Natural killer cell (primary cell): ENCODE data around the gene TOLLIP. TPM values are rescaled to one million over a fixed set of nuclear protein-coding genes. Genes with fewer than 3 reads are reported as not detected.
A peak's percentile ranks its signal among the peaks of the same experiment; 100 is the strongest.

Experiments used
- ATAC-seq, 3 donors: fragments of 150-1000 bp in 2 of 3; fragments of 200-7000 bp in 1 of 3; cut with Tn5 transposase; 1 replicate in 1 of 3; 2 replicates in 2 of 3; pipeline ENCODE4 v1.10.0; 2021; ENCODE audit warnings: mild to moderate bottlenecking in 2 of 3, moderate library complexity in 2 of 3
- DNase-seq, 2 donors: peaks; one replicate each; pipeline versions ENCODE4 v3.0.0 to v3.0.0-alpha.2; 2013 to 2021; ENCODE audit warnings: mixed read lengths in 1 of 2
- H3K27ac ChIP-seq: one replicate; pipeline ENCODE4 v1.5.1; 2013; ENCODE audit warnings: mild to moderate bottlenecking, low read length
- H3K27me3 ChIP-seq: one replicate; pipeline ENCODE4 v1.6.1; 2013; ENCODE audit warnings: low read length; ENCODE audit not compliant: control insufficient read depth, insufficient read depth
- H3K36me3 ChIP-seq: one replicate; pipeline ENCODE4 v1.6.1; 2013; ENCODE audit warnings: low read length; ENCODE audit not compliant: control insufficient read depth, insufficient read depth
- H3K4me1 ChIP-seq: one replicate; pipeline ENCODE4 v1.6.1; 2013; ENCODE audit warnings: low read length; ENCODE audit not compliant: control insufficient read depth, insufficient read depth
- H3K4me3 ChIP-seq: one replicate; pipeline ENCODE4 v1.5.1; 2013; ENCODE audit warnings: low read length
- H3K9me3 ChIP-seq: one replicate; pipeline ENCODE4 v1.6.1; 2013; ENCODE audit warnings: low read length; ENCODE audit not compliant: control insufficient read depth, insufficient read depth
- H3K27ac Mint-ChIP-seq, 2 donors: one replicate each; pipeline ENCODE4 v1.8.0; 2022; ENCODE audit warnings: mild to moderate bottlenecking in 2 of 2, mixed read lengths in 2 of 2, moderate library complexity in 1 of 2
- H3K27me3 Mint-ChIP-seq, 2 donors: one replicate each; pipeline ENCODE4 v1.8.0; 2022; ENCODE audit warnings: low read depth in 2 of 2, mixed read lengths in 2 of 2
- H3K36me3 Mint-ChIP-seq: one replicate; pipeline ENCODE4 v1.8.0; 2022; ENCODE audit warnings: mixed read lengths
- H3K4me1 Mint-ChIP-seq, 2 donors: one replicate each; pipeline ENCODE4 v1.8.0; 2022; ENCODE audit warnings: mixed read lengths in 2 of 2
- H3K4me3 Mint-ChIP-seq: one replicate; pipeline ENCODE4 v1.8.0; 2022; ENCODE audit warnings: mild to moderate bottlenecking, moderate library complexity, mixed read lengths
- H3K9me3 Mint-ChIP-seq, 2 donors: one replicate each; pipeline ENCODE4 v1.8.0; 2022; ENCODE audit warnings: mixed read lengths in 2 of 2
- CTCF ChIP-seq: fragments of 200-600 bp; IDR thresholded peaks from one replicate; pipeline ENCODE4 v1.8.0; 2022; ENCODE audit warnings: antibody characterized with exemption
- WGBS: methylation state at CpG from one replicate; pipeline ENCODE4 v1.1.7; 2013; ENCODE audit warnings: missing lambda C conversion rate; ENCODE audit not compliant: insufficient coverage; 5-methylcytosine and 5-hydroxymethylcytosine counted together
- intact Hi-C: fragments of 100-400 bp; cut with micrococcal nuclease; formaldehyde crosslinking; loops from one replicate; pipeline ENCODE4 v1.14.2; 2022
- total RNA-seq, 4 donors: library from RNA; stranded (reverse); fragments of 120-200 nt in 1 of 4; gene quantifications; one replicate each; pipeline versions ENCODE4 v1.2.3 to v1.2.4, GENCODE V29; 2013 to 2022

The TOLLIP gene
- total RNA-seq, 3 donors from 2014 or later (not counting 1 experiment from before 2014, with no cell fraction given): 49.3 to 61.8 (median 54.8) TPM

GRCh38 chr11:1323774-1324173, 14.3 kb upstream of the TOLLIP start:
- H3K36me3 ChIP-seq: no peaks in the 10 kb centered on the region
- ATAC-seq (no peak), DNase-seq (no peak)
- H3K4me1 ChIP-seq: no peaks in the 10 kb centered on the region
- peaks cover 17% of the 10 kb centered on the region for H3K36me3 Mint-ChIP-seq
- WGBS: 0% methylated on average over 3 of the region's 3 CpGs
- no peak overlapping the region for H3K4me3 ChIP-seq
- no peaks in the 10 kb centered on the region for H3K9me3 ChIP-seq
- H3K27ac ChIP-seq: no peak overlapping the region
- peaks cover 48 to 51% of the 10 kb centered on the region in 2 donors for H3K27me3 Mint-ChIP-seq
- no peaks in the 10 kb centered on the region for H3K27me3 ChIP-seq
- no peak overlapping the region for H3K27ac Mint-ChIP-seq
- peaks cover 0 to 10% of the 10 kb centered on the region in 2 donors for H3K9me3 Mint-ChIP-seq
- H3K4me1 Mint-ChIP-seq: no peaks in the 10 kb centered on the region
- no peak overlapping the region for H3K4me3 Mint-ChIP-seq
- TF ChIP-seq CTCF: no peak
- intact Hi-C loops: no loop called here

- 63% methylated on average over 8 of the region's 8 CpGs for WGBS
- TF ChIP-seq CTCF: no peak
- Histone ChIP-seq H3K27me3 (no peaks in the 10 kb centered on the region), H3K36me3 (no peaks in the 10 kb centered on the region), H3K4me1 (peaks cover 3% of the 10 kb centered on the region), H3K4me3 (no peak overlapping the region), H3K27ac (no peak overlapping the region), H3K9me3 (no peaks in the 10 kb centered on the region)
- Mint-ChIP-seq H3K4me3 (no peak overlapping the region), H3K27ac (no peak overlapping the region), H3K4me1 (no peaks in the 10 kb centered on the region), H3K36me3 (no peaks in the 10 kb centered on the region), H3K27me3 (peaks cover 24 to 29% of the 10 kb centered on the region in 2 donors), H3K9me3 (no peaks in the 10 kb centered on the region)
- intact Hi-C loops: no loop called here
- DNase-seq: no peak
- no peak for ATAC-seq
Observed at GRCh38 chr11:1317993-1318392, 8.6 kb upstream of the TOLLIP start.

- H3K36me3 Mint-ChIP-seq: no peaks in the 10 kb centered on the region
- no peak for TF ChIP-seq CTCF
- no peak for ATAC-seq
- Histone ChIP-seq H3K4me3 (no peak overlapping the region), H3K36me3 (no peaks in the 10 kb centered on the region), H3K9me3 (no peaks in the 10 kb centered on the region), H3K4me1 (peaks cover 3% of the 10 kb centered on the region), H3K27ac (no peak overlapping the region), H3K27me3 (no peaks in the 10 kb centered on the region)
- H3K9me3 Mint-ChIP-seq: no peaks in the 10 kb centered on the region
- WGBS: 88% methylated on average over 9 of the region's 10 CpGs
- DNase-seq: no peak
- no peak overlapping the region for H3K27ac Mint-ChIP-seq
- no peak overlapping the region for H3K4me3 Mint-ChIP-seq
- peaks cover 24 to 29% of the 10 kb centered on the region in 2 donors for H3K27me3 Mint-ChIP-seq
- intact Hi-C loops: no loop called here
- no peaks in the 10 kb centered on the region for H3K4me1 Mint-ChIP-seq
Observed at GRCh38 chr11:1317432-1317831, 8.0 kb upstream of the TOLLIP start.

- Mint-ChIP-seq H3K4me3 (peak overlapping the region; percentile 92), H3K4me1 (peaks cover 33 to 37% of the 10 kb centered on the region in 2 donors), H3K36me3 (no peaks in the 10 kb centered on the region), H3K27me3 (peaks cover 7 to 17% of the 10 kb centered on the region in 2 donors), H3K9me3 (peaks cover 3% of the 10 kb centered on the region in 2 donors), H3K27ac (peak overlapping the region; percentile 90 to 92)
- intact Hi-C loops: no loop called here
- no peaks in the 10 kb centered on the region for H3K36me3 ChIP-seq
- H3K27me3 ChIP-seq: no peaks in the 10 kb centered on the region
- H3K9me3 ChIP-seq: peaks cover 4% of the 10 kb centered on the region
- DNase-seq: peak in 1 of 2 donors; percentile 77
- H3K27ac ChIP-seq: peak overlapping the region; percentile 96
- ATAC-seq: no peak
- 22% methylated on average over 9 of the region's 15 CpGs for WGBS
- no peak for TF ChIP-seq CTCF
- H3K4me3 ChIP-seq: peak overlapping the region; percentile 85
- H3K4me1 ChIP-seq: peaks cover 52% of the 10 kb centered on the region
Observed at GRCh38 chr11:1310772-1311468, 1.5 kb upstream of the TOLLIP start.
